Type B pancreatic cell (in vitro differentiated cells): ENCODE data around the gene PNMA5. TPM values are rescaled to one million over a fixed set of nuclear protein-coding genes. Genes with fewer than 3 reads are reported as not detected.
"Not testable (repeated sequence)": the region's sequence is repeated elsewhere in the genome, so short reads cannot be mapped to it uniquely, and the experiment has no call there.

Experiments
- DNase-seq: peaks from one replicate; pipeline ENCODE4 v3.0.0; 2021; ENCODE audit warnings: mixed read lengths; ENCODE audit not compliant: unreplicated experiment; ENCODE audit errors: extremely low spot score
- H3K27ac Mint-ChIP-seq: 2 replicates; pipeline ENCODE4 v1.8.0; 2021; ENCODE audit warnings: mild to moderate bottlenecking, mixed read lengths
- H3K27me3 Mint-ChIP-seq: 2 replicates; pipeline ENCODE4 v1.8.0; 2021; ENCODE audit warnings: mixed read lengths
- H3K36me3 Mint-ChIP-seq: 2 replicates; pipeline ENCODE4 v1.8.0; 2021; ENCODE audit warnings: mixed read lengths
- H3K4me1 Mint-ChIP-seq: one replicate; pipeline ENCODE4 v1.8.0; 2021; ENCODE audit warnings: mixed read lengths; ENCODE audit not compliant: unreplicated experiment
- H3K4me3 Mint-ChIP-seq: 2 replicates; pipeline ENCODE4 v1.8.0; 2021; ENCODE audit warnings: mild to moderate bottlenecking, mixed read lengths
- H3K9me3 Mint-ChIP-seq: 2 replicates; pipeline ENCODE4 v1.8.0; 2021; ENCODE audit warnings: mixed read lengths
- CTCF ChIP-seq: fragments of 200-600 bp; sonication (generic); conservative IDR thresholded peaks from 2 replicates; pipeline ENCODE4 v1.5.0; 2021; ENCODE audit warnings: antibody characterized with exemption, mild to moderate bottlenecking
- total RNA-seq: library from RNA; stranded (reverse); gene quantifications from 2 replicates; pipeline ENCODE4 v1.2.1, GENCODE V29; 2021; ENCODE audit warnings: low replicate concordance

PNMA5 gene
- total RNA-seq, 1 donor from 2014 or later: 0.22 TPM

GRCh38 chrX:152991123-152991522 lies 2.8 kb downstream of the PNMA5 start:
- no peak for DNase-seq
- no peaks in the 10 kb centered on the region for H3K36me3 Mint-ChIP-seq
- no peaks in the 10 kb centered on the region for H3K4me1 Mint-ChIP-seq
- H3K27me3 Mint-ChIP-seq: no peaks in the 10 kb centered on the region
- TF ChIP-seq CTCF: no peak
- H3K4me3 Mint-ChIP-seq: no peak overlapping the region
- H3K9me3 Mint-ChIP-seq: no peaks in the 10 kb centered on the region
- H3K27ac Mint-ChIP-seq: no peak overlapping the region

- no peak overlapping the region for H3K4me3 Mint-ChIP-seq
- no peaks in the 10 kb centered on the region for H3K27me3 Mint-ChIP-seq
- no peak for DNase-seq
- no peaks in the 10 kb centered on the region for H3K4me1 Mint-ChIP-seq
- no peak for TF ChIP-seq CTCF
- H3K9me3 Mint-ChIP-seq: no peaks in the 10 kb centered on the region
- no peaks in the 10 kb centered on the region for H3K36me3 Mint-ChIP-seq
- H3K27ac Mint-ChIP-seq: no peak overlapping the region
Measured at GRCh38 chrX:152989292-152989658, 4.6 kb downstream of the PNMA5 start.

- TF ChIP-seq CTCF: no peak
- DNase-seq: no peak
- H3K9me3 Mint-ChIP-seq: no peaks in the 10 kb centered on the region
- H3K4me3 Mint-ChIP-seq: no peak overlapping the region
- no peak overlapping the region for H3K27ac Mint-ChIP-seq
- H3K27me3 Mint-ChIP-seq: no peaks in the 10 kb centered on the region
- H3K36me3 Mint-ChIP-seq: no peaks in the 10 kb centered on the region
- H3K4me1 Mint-ChIP-seq: no peaks in the 10 kb centered on the region
Measured at GRCh38 chrX:152988536-152989291, 5.2 kb downstream of the PNMA5 start.

GRCh38 chrX:152987801-152988200 lies 6.1 kb downstream of the PNMA5 start:
- H3K36me3 Mint-ChIP-seq: no peaks in the 10 kb centered on the region
- H3K4me3 Mint-ChIP-seq: no peak overlapping the region
- no peak for TF ChIP-seq CTCF
- no peak overlapping the region for H3K27ac Mint-ChIP-seq
- H3K4me1 Mint-ChIP-seq: no peaks in the 10 kb centered on the region
- no peaks in the 10 kb centered on the region for H3K27me3 Mint-ChIP-seq
- H3K9me3 Mint-ChIP-seq: no peaks in the 10 kb centered on the region
- DNase-seq: no peak

- H3K27me3 Mint-ChIP-seq, H3K9me3 Mint-ChIP-seq, DNase-seq: not testable (repeated sequence)
Measured at GRCh38 chrX:152987156-152987555, 6.8 kb downstream of the PNMA5 start.

GRCh38 chrX:152985383-152985782 lies 8.5 kb downstream of the PNMA5 start:
- not testable (repeated sequence) for H3K9me3 Mint-ChIP-seq, H3K36me3 Mint-ChIP-seq, H3K4me3 Mint-ChIP-seq, H3K27ac Mint-ChIP-seq, H3K4me1 Mint-ChIP-seq, DNase-seq, H3K27me3 Mint-ChIP-seq

More at GRCh38 chrX:152987156-152987555, 6.8 kb downstream of the PNMA5 start:
- H3K4me3 Mint-ChIP-seq, H3K27ac Mint-ChIP-seq, H3K36me3 Mint-ChIP-seq, H3K4me1 Mint-ChIP-seq: not testable (repeated sequence)
